ENCODE results near the gene IRF7.
"Not testable (repeated sequence)": the region's sequence is repeated elsewhere in the genome, so short reads cannot be mapped to it uniquely, and the experiment has no call there.

Gene IRF7

GRCh38 chr11:615504-616319 lies at the start of gene IRF7:
TSS of gene IRF7 (minus strand) at chr11:615950. CDS start at chr11:615364, 586 bp downstream.
- Mint-ChIP-seq H3K27ac (peak within 1 kb of the TSS; percentile 98), H3K4me3 (peak within 1 kb of the TSS; percentile 93 to 94), H3K9me3 (no peaks in the 10 kb centered on the region), H3K27me3 (no peaks in the 10 kb centered on the region), H3K4me1 (peaks cover 15 to 41% of the 10 kb centered on the region in 2 donors), H3K36me3 (peaks cover 21 to 26% of the 10 kb centered on the region in 2 donors)
- peak; percentile 96 to 97 for ATAC-seq (replicated peaks)
- DNase-seq: peak; percentile 94

GRCh38 chr11:665062-665703 lies 49.4 kb upstream of the IRF7 start:
- H3K4me3 Mint-ChIP-seq: no peak overlapping the region
- peaks cover 24 to 36% of the 10 kb centered on the region in 2 donors for H3K36me3 Mint-ChIP-seq
- no peaks in the 10 kb centered on the region for H3K9me3 Mint-ChIP-seq
- H3K27me3 Mint-ChIP-seq: no peaks in the 10 kb centered on the region
- DNase-seq (no peak), ATAC-seq (replicated peaks) (no peak)
- H3K4me1 Mint-ChIP-seq: no peaks in the 10 kb centered on the region
- no peak overlapping the region for H3K27ac Mint-ChIP-seq

DNA sequence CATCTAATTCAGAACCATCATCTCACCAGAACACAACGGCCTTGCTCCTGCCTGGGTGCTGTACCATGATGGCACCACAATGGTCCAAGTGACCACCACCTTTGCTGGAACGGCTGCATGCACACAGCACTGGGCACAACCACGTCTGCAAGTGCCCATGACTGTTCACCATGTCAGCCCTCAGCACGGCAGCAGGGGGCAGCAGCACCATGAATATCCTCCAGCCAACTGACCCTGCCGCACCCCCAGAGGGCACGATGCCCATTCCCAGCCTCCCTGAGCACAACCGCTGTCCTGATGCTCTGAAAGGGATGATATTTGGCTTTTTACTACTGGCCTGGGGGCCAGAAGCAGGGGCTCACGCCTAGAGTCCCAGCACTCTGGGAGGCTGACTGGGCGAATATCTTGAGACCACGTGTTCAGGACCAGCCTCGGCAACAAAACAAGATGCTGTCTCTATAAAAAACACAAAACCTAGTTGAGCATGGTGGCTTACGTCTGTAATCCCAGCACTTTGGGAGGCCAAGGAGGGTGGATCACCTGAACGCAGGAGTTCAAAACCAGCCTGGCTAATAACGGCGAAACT lies 47.0 kb upstream of the IRF7 start:
- peak; percentile 83 to 91 for ATAC-seq (replicated peaks)
- no peaks in the 10 kb centered on the region for H3K9me3 Mint-ChIP-seq
- peak; percentile 27 for DNase-seq
- no peak overlapping the region for H3K4me3 Mint-ChIP-seq
- H3K27me3 Mint-ChIP-seq: no peaks in the 10 kb centered on the region
- H3K36me3 Mint-ChIP-seq: peaks cover 26 to 39% of the 10 kb centered on the region in 2 donors
- H3K4me1 Mint-ChIP-seq: peaks cover 0 to 2% of the 10 kb centered on the region in 2 donors
- no peak overlapping the region for H3K27ac Mint-ChIP-seq

GRCh38 chr11:660681-661444 lies 45.1 kb upstream of the IRF7 start:
- H3K27me3 Mint-ChIP-seq: no peaks in the 10 kb centered on the region
- H3K9me3 Mint-ChIP-seq: no peaks in the 10 kb centered on the region
- no peak overlapping the region for H3K4me3 Mint-ChIP-seq
- H3K4me1 Mint-ChIP-seq: peaks cover 0 to 2% of the 10 kb centered on the region in 2 donors
- ATAC-seq (replicated peaks) (no peak), DNase-seq (no peak)
- peaks cover 34 to 39% of the 10 kb centered on the region in 2 donors for H3K36me3 Mint-ChIP-seq
- no peak overlapping the region for H3K27ac Mint-ChIP-seq

GRCh38 chr11:660281-660680 lies 44.5 kb upstream of the IRF7 start:
- no peak for ATAC-seq (replicated peaks)
- Mint-ChIP-seq H3K4me1 (peaks cover 0 to 2% of the 10 kb centered on the region in 2 donors), H3K4me3 (no peak overlapping the region), H3K36me3 (peaks cover 31 to 34% of the 10 kb centered on the region in 2 donors), H3K27ac (no peak overlapping the region), H3K9me3 (no peaks in the 10 kb centered on the region), H3K27me3 (no peaks in the 10 kb centered on the region)
- DNase-seq: no peak

- no peaks in the 10 kb centered on the region for H3K9me3 Mint-ChIP-seq
- ATAC-seq (replicated peaks): no peak
- no peaks in the 10 kb centered on the region for H3K27me3 Mint-ChIP-seq
- H3K27ac Mint-ChIP-seq: no peak overlapping the region
- DNase-seq: no peak
- H3K4me1 Mint-ChIP-seq: peaks cover 0 to 2% of the 10 kb centered on the region in 2 donors
- H3K36me3 Mint-ChIP-seq: peaks cover 31 to 37% of the 10 kb centered on the region in 2 donors
- H3K4me3 Mint-ChIP-seq: no peak overlapping the region
Observed at GRCh38 chr11:659532-660085, 43.9 kb upstream of the IRF7 start.

- H3K4me3 Mint-ChIP-seq: no peak overlapping the region
- no peaks in the 10 kb centered on the region for H3K9me3 Mint-ChIP-seq
- peaks cover 29 to 39% of the 10 kb centered on the region in 2 donors for H3K36me3 Mint-ChIP-seq
- DNase-seq: no peak
- peaks cover 0 to 2% of the 10 kb centered on the region in 2 donors for H3K4me1 Mint-ChIP-seq
- no peaks in the 10 kb centered on the region for H3K27me3 Mint-ChIP-seq
- ATAC-seq (replicated peaks): no peak
- H3K27ac Mint-ChIP-seq: no peak overlapping the region
Observed at GRCh38 chr11:657691-658126, 42.0 kb upstream of the IRF7 start.

GRCh38 chr11:656866-657265 lies 41.1 kb upstream of the IRF7 start:
- peaks cover 30 to 42% of the 10 kb centered on the region in 2 donors for H3K36me3 Mint-ChIP-seq
- H3K9me3 Mint-ChIP-seq: no peaks in the 10 kb centered on the region

GRCh38 chr11:656426-656825 lies 40.7 kb upstream of the IRF7 start:
- DNase-seq: no peak
- Mint-ChIP-seq H3K27ac (no peak overlapping the region), H3K4me3 (no peak overlapping the region), H3K27me3 (no peaks in the 10 kb centered on the region), H3K4me1 (peaks cover 0 to 2% of the 10 kb centered on the region in 2 donors), H3K36me3 (peaks cover 30 to 43% of the 10 kb centered on the region in 2 donors), H3K9me3 (no peaks in the 10 kb centered on the region)
- no peak for ATAC-seq (replicated peaks)

More at GRCh38 chr11:656866-657265, 41.1 kb upstream of the IRF7 start:
- Mint-ChIP-seq H3K27ac (no peak overlapping the region), H3K27me3 (no peaks in the 10 kb centered on the region), H3K4me3 (no peak overlapping the region), H3K4me1 (peaks cover 0 to 2% of the 10 kb centered on the region in 2 donors)
- no peak for DNase-seq
- no peak for ATAC-seq (replicated peaks)

GRCh38 chr11:655036-655726 lies 39.4 kb upstream of the IRF7 start:
- Mint-ChIP-seq H3K4me1 (peaks cover 0 to 2% of the 10 kb centered on the region in 2 donors), H3K36me3 (peaks cover 29 to 45% of the 10 kb centered on the region in 2 donors)
- no peak for DNase-seq

DNA sequence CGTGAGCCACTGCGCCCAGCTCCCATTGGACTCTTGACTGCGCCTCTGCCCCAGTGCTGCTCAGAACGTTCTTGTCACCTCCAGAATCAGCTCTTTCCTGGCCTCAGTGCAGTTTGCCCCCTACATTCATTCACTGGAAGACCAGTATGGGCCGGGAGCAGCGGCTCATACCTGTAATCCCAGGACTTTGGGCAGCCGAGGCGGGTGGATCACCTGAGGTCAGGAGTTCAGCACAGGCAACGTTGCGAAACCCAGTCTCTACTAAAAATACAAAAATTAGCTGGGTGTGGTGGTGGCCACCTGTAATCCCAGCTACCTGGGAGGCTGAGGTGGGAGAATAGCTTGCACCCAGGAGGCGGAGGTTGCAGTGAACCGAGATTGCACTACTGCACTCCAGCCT lies 38.7 kb upstream of the IRF7 start:
- not testable (repeated sequence) for H3K27me3 Mint-ChIP-seq
- peaks cover 32 to 45% of the 10 kb centered on the region in 2 donors for H3K36me3 Mint-ChIP-seq

More at GRCh38 chr11:655036-655726, 39.4 kb upstream of the IRF7 start:
- ATAC-seq (replicated peaks): no peak
- Mint-ChIP-seq H3K9me3 (no peaks in the 10 kb centered on the region), H3K27ac (no peak overlapping the region), H3K27me3 (no peaks in the 10 kb centered on the region), H3K4me3 (no peak overlapping the region)

GRCh38 chr11:653837-654236 lies 38.1 kb upstream of the IRF7 start:
- no peak overlapping the region for H3K4me3 Mint-ChIP-seq
- DNase-seq: no peak
- H3K27me3 Mint-ChIP-seq: no peaks in the 10 kb centered on the region
- no peak for ATAC-seq (replicated peaks)
- H3K4me1 Mint-ChIP-seq: no peaks in the 10 kb centered on the region
- no peaks in the 10 kb centered on the region for H3K9me3 Mint-ChIP-seq
- no peak overlapping the region for H3K27ac Mint-ChIP-seq
- peaks cover 34 to 48% of the 10 kb centered on the region in 2 donors for H3K36me3 Mint-ChIP-seq

More for the DNA sequence above, 38.7 kb upstream of the IRF7 start:
- H3K4me1 Mint-ChIP-seq; DNase-seq; ATAC-seq (replicated peaks); H3K4me3 Mint-ChIP-seq; H3K27ac Mint-ChIP-seq; H3K9me3 Mint-ChIP-seq: not testable (repeated sequence)

DNA sequence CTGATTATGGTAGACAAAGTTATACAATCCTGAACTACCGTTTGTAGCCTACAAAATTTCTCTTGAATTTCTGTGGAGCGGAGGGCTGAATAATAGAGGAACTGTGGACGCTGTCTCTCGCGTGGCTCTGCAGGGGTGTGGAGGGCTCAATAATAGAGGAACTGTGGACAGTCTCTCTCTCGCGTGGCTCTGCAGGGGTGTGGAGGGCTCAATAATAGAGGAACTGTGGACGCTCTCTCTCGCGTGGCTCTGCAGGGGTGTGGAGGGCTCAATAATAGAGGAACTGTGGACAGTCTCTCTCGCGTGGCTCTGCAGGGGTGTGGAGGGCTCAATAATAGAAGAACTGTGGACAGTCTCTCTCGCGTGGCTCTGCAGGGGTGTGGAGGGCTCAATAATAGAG lies 37.4 kb upstream of the IRF7 start:
- not testable (repeated sequence) for H3K4me3 Mint-ChIP-seq; H3K4me1 Mint-ChIP-seq; H3K9me3 Mint-ChIP-seq; H3K27me3 Mint-ChIP-seq; ATAC-seq (replicated peaks); DNase-seq; H3K27ac Mint-ChIP-seq
- peaks cover 31 to 52% of the 10 kb centered on the region in 2 donors for H3K36me3 Mint-ChIP-seq
